H1 (cell line): ENCODE measurements around the gene KCNB1. TPM values are rescaled to one million over a fixed set of nuclear protein-coding genes. Genes with fewer than 3 reads are reported as not detected.

Experiments used
- CBX5 ChIP-seq: fragments of 300-800, 300-1000 bp; sonication (generic); IDR thresholded peaks from 2 replicates; pipeline ENCODE4 v1.7.1; 2016; ENCODE audit warnings: antibody characterized with exemption, low read length, low read depth
- CHD2 ChIP-seq: IDR thresholded peaks from 2 replicates; pipeline ENCODE4 v1.6.1; 2012; ENCODE audit warnings: low read length, improper control_type of control experiment
- EGR1 ChIP-seq: IDR thresholded peaks from 2 replicates; pipeline ENCODE4 v1.6.1; 2011; ENCODE audit warnings: low read depth, low read length, borderline replicate concordance
- EP300 ChIP-seq, 2 experiments: IDR thresholded peaks; 1 replicate in 1 of 2; 2 replicates in 1 of 2; pipeline ENCODE4 v1.6.1; 2011 to 2012; ENCODE audit warnings: low read depth in 2 of 2, low read length in 2 of 2, mild to moderate bottlenecking in 2 of 2, borderline replicate concordance in 1 of 2, inconsistent platforms in 1 of 2, moderate library complexity in 1 of 2
- EZH2 ChIP-seq: fragments of 200-600 bp; sonication (generic); IDR thresholded peaks from 2 replicates; pipeline ENCODE4 v1.7.1; 2012; ENCODE audit warnings: low read depth, mild to moderate bottlenecking, moderate library complexity, low read length, inconsistent platforms; ENCODE audit not compliant: severe bottlenecking
- HDAC2 ChIP-seq, 2 experiments: fragments of 300-600 bp in 1 of 2; sonication (generic) in 1 of 2; IDR thresholded peaks; 2 replicates each; pipeline ENCODE4 v1.6.1; 2011 to 2012; ENCODE audit warnings: low read depth in 2 of 2, low read length in 2 of 2, mild to moderate bottlenecking in 2 of 2, moderate library complexity in 2 of 2, borderline replicate concordance in 1 of 2, inconsistent platforms in 1 of 2
- JUN ChIP-seq: IDR thresholded peaks from 2 replicates; pipeline ENCODE4 v1.6.1; 2011; ENCODE audit warnings: low read depth, mild to moderate bottlenecking, improper control_type of control experiment, low read length
- JUND ChIP-seq: IDR thresholded peaks from 2 replicates; pipeline ENCODE4 v1.6.1; 2011; ENCODE audit warnings: mild to moderate bottlenecking, improper control_type of control experiment, low read length
- KDM4A ChIP-seq: IDR thresholded peaks from one replicate; pipeline ENCODE4 v1.7.1; 2012; ENCODE audit warnings: low read depth, mild to moderate bottlenecking, moderate library complexity, low read length, inconsistent platforms; ENCODE audit not compliant: severe bottlenecking
- MAFK ChIP-seq: IDR thresholded peaks from 2 replicates; pipeline ENCODE4 v1.6.1; 2012; ENCODE audit warnings: low read depth, mild to moderate bottlenecking, improper control_type of control experiment, low read length
- NANOG ChIP-seq: IDR thresholded peaks from 2 replicates; pipeline ENCODE4 v1.6.1; 2011; ENCODE audit warnings: low read length, low read depth, mild to moderate bottlenecking, inconsistent platforms; ENCODE audit not compliant: insufficient read depth, poor library complexity, severe bottlenecking
- PHF8 ChIP-seq: fragments of 200-600 bp; sonication (generic); conservative IDR thresholded peaks from 2 replicates; pipeline ENCODE4 v1.7.1; 2012; ENCODE audit warnings: low read depth, mild to moderate bottlenecking, inconsistent platforms, low read length, moderate library complexity
- POLR2A ChIP-seq, 2 experiments: IDR thresholded peaks; 1 replicate in 1 of 2; 2 replicates in 1 of 2; pipeline ENCODE4 v1.6.1; 2011; ENCODE audit warnings: low read depth in 2 of 2, low read length in 2 of 2, mild to moderate bottlenecking in 2 of 2; ENCODE audit errors: control extremely low read depth in 1 of 2
- RAD21 ChIP-seq, 2 experiments: IDR thresholded peaks in 1 of 2; conservative IDR thresholded peaks in 1 of 2; 2 replicates each; pipeline ENCODE4 v1.6.1; 2011; ENCODE audit warnings: low read depth in 2 of 2, low read length in 2 of 2, improper control_type of control experiment in 1 of 2, inconsistent platforms in 1 of 2, mild to moderate bottlenecking in 1 of 2, moderate library complexity in 1 of 2
- RNF2 ChIP-seq: fragments of 200-900, 300-1000 bp; sonication (generic); IDR thresholded peaks from 2 replicates; pipeline ENCODE4 v1.7.1; 2016; ENCODE audit warnings: borderline replicate concordance, low read depth, mild to moderate bottlenecking, antibody characterized with exemption, low read length; ENCODE audit not compliant: poor library complexity, severe bottlenecking; ENCODE audit errors: missing control alignments
- RXRA ChIP-seq: IDR thresholded peaks from 2 replicates; pipeline ENCODE4 v1.6.1; 2011; ENCODE audit warnings: low read depth, mild to moderate bottlenecking, low read length, moderate library complexity; ENCODE audit not compliant: insufficient read depth
- SIRT6 ChIP-seq: IDR thresholded peaks from one replicate; pipeline ENCODE4 v1.7.1; 2012; ENCODE audit warnings: low read length, inconsistent platforms
- SP2 ChIP-seq: IDR thresholded peaks from 2 replicates; pipeline ENCODE4 v1.6.1; 2012; ENCODE audit warnings: mild to moderate bottlenecking, low read length, inconsistent platforms
- YY1 ChIP-seq: IDR thresholded peaks from 2 replicates; pipeline ENCODE4 v1.6.1; 2011; ENCODE audit warnings: low read depth, mild to moderate bottlenecking, low read length
- polyA plus RNA-seq, 7 experiments: library from polyadenylated mRNA; depleted of rRNA in 3 of 7; stranded (reverse) in 5 of 7; unstranded in 2 of 7; fragments of >200 nt in 5 of 7; fragments of 200-250 nt in 2 of 7; gene quantifications; 1 replicate in 5 of 7; 2 replicates in 1 of 7; 4 replicates in 1 of 7; pipeline versions ENCODE4 v1.2.1 to v1.2.3, GENCODE V29; 2011 to 2013; ENCODE audit warnings: missing spikeins in 2 of 7, mixed read lengths in 2 of 7
- total RNA-seq: library from RNA; stranded (reverse); fragmentation: NEBNext Ultra II Directional; extraction: Animal tissue kit (Norgen Biotek cat#: 25700); gene quantifications from 2 replicates; pipeline ENCODE4 v1.2.1, GENCODE V29; 2021
- TF ChIP-seq, protein P1 (sequence below), 3 experiments: IDR thresholded peaks; 1 replicate in 2 of 3; 2 replicates in 1 of 3; pipeline versions ENCODE4 v1.5.1 to v1.6.1; 2011; ENCODE audit warnings: low read length in 3 of 3, mild to moderate bottlenecking in 3 of 3, inconsistent platforms in 2 of 3, low read depth in 1 of 3, moderate library complexity in 1 of 3; ENCODE audit not compliant: insufficient read depth in 1 of 3; ENCODE audit errors: control extremely low read depth in 1 of 3

KCNB1 gene
- total and polyA plus RNA-seq, 2 of the 8 experiments (the other 6 are each of a cell fraction or from before 2014, with no cell fraction given) = 0.58 to 0.67 TPM

- TF ChIP-seq, protein P1, sequence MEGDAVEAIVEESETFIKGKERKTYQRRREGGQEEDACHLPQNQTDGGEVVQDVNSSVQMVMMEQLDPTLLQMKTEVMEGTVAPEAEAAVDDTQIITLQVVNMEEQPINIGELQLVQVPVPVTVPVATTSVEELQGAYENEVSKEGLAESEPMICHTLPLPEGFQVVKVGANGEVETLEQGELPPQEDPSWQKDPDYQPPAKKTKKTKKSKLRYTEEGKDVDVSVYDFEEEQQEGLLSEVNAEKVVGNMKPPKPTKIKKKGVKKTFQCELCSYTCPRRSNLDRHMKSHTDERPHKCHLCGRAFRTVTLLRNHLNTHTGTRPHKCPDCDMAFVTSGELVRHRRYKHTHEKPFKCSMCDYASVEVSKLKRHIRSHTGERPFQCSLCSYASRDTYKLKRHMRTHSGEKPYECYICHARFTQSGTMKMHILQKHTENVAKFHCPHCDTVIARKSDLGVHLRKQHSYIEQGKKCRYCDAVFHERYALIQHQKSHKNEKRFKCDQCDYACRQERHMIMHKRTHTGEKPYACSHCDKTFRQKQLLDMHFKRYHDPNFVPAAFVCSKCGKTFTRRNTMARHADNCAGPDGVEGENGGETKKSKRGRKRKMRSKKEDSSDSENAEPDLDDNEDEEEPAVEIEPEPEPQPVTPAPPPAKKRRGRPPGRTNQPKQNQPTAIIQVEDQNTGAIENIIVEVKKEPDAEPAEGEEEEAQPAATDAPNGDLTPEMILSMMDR (IDR thresholded peaks at IDR 0.05; ENCODE audit: control extremely low read depth in 1 of 3, insufficient read depth in 1 of 3, low read depth in 1 of 3, low read length in 3 of 3) = peak in 2 of 3 experiments; percentile 63 to 67; a peak in 3 of 4 replicates
- TF ChIP-seq KDM4A = no peak
- no peak for TF ChIP-seq CBX5
- TF ChIP-seq NANOG = no peak
- TF ChIP-seq EZH2 = no peak
- TF ChIP-seq PHF8 = no peak
- no peak for TF ChIP-seq EGR1
- TF ChIP-seq HDAC2 (IDR thresholded peaks at IDR 0.05; ENCODE audit: borderline replicate concordance in 1 of 2, low read depth in 2 of 2, low read length in 2 of 2) = no peak
- TF ChIP-seq RXRA = no peak
- TF ChIP-seq POLR2A (IDR thresholded peaks at IDR 0.05; ENCODE audit: control extremely low read depth in 1 of 2, low read depth in 2 of 2, low read length in 2 of 2) = no peak
- TF ChIP-seq JUND = peak; percentile 65
- no peak for TF ChIP-seq MAFK
- no peak for TF ChIP-seq SP2
- no peak for TF ChIP-seq CHD2
- peak; percentile 62 to 73 for TF ChIP-seq RAD21 (IDR thresholded peaks at IDR 0.05 in 1 of 2, conservative IDR thresholded peaks at IDR 0.05 in 1 of 2; ENCODE audit: low read depth in 2 of 2, low read length in 2 of 2)
- no peak for TF ChIP-seq EP300 (IDR thresholded peaks at IDR 0.05; ENCODE audit: borderline replicate concordance in 1 of 2, low read depth in 2 of 2, low read length in 2 of 2)
- TF ChIP-seq RNF2 = no peak
- no peak for TF ChIP-seq JUN
- no peak for TF ChIP-seq SIRT6
- TF ChIP-seq YY1 = peak; percentile 54; the same call in 1 of the 2 replicates
These were observed 26.1 kb upstream of the KCNB1 start (continued) for GRCh38 chr20:49508435-49509199.
